Activated B cell treated with CpG ODN at 0.5 μM for 24 hours (primary cell): ENCODE results near the gene NHS. TPM values are rescaled to one million over a fixed set of nuclear protein-coding genes. Genes with fewer than 3 reads are reported as not detected.

Experiments used
- ATAC-seq: fragments of 200-7000 bp; cut with Tn5 transposase; one replicate; pipeline ENCODE4 v1.10.0; 2021; ENCODE audit warnings: low read depth, mild to moderate bottlenecking, moderate library complexity
- CTCF ChIA-PET: fragments of 350-600 bp; sonication (Branson Sonifier 250); formaldehyde crosslinking; loops from one replicate; lab custom pipeline; 2021; ENCODE audit warnings: antibody characterized with exemption; lab: Charles Lee
- POLR2A ChIA-PET: fragments of 350-600 bp; sonication (Branson Sonifier 250); formaldehyde crosslinking; loops from one replicate; lab custom pipeline; 2021; ENCODE audit warnings: antibody characterized with exemption; lab: Charles Lee
- DNase-seq: peaks from one replicate; pipeline ENCODE4 v3.0.0; 2022
- H3K27ac Mint-ChIP-seq: one replicate; pipeline ENCODE4 v1.8.0; 2020; ENCODE audit warnings: mixed read lengths
- H3K27me3 Mint-ChIP-seq: one replicate; pipeline ENCODE4 v1.8.0; 2021; ENCODE audit warnings: mixed read lengths
- H3K36me3 Mint-ChIP-seq: one replicate; pipeline ENCODE4 v1.8.0; 2021; ENCODE audit warnings: low read depth, mixed read lengths
- H3K4me1 Mint-ChIP-seq: one replicate; pipeline ENCODE4 v1.8.0; 2021; ENCODE audit warnings: mixed read lengths
- H3K4me3 Mint-ChIP-seq: one replicate; pipeline ENCODE4 v1.8.0; 2020; ENCODE audit warnings: mild to moderate bottlenecking, mixed read lengths
- H3K9me3 Mint-ChIP-seq: one replicate; pipeline ENCODE4 v1.8.0; 2020; ENCODE audit warnings: mixed read lengths
- intact Hi-C: fragments of 100-400 bp; cut with micrococcal nuclease; formaldehyde crosslinking; loops from one replicate; pipeline ENCODE4 v1.15.1; 2024
- total RNA-seq: library from RNA; stranded (reverse); gene quantifications from 2 replicates; pipeline ENCODE4 v1.2.3, GENCODE V29; 2022
- TF ChIP-seq, protein P1 (sequence below): fragments of 200-600 bp; IDR thresholded peaks from one replicate; pipeline ENCODE4 v1.8.0; 2022; ENCODE audit warnings: antibody characterized with exemption, mild to moderate bottlenecking

The NHS gene
- total RNA-seq, 1 donor from 2014 or later = not detected

DNA sequence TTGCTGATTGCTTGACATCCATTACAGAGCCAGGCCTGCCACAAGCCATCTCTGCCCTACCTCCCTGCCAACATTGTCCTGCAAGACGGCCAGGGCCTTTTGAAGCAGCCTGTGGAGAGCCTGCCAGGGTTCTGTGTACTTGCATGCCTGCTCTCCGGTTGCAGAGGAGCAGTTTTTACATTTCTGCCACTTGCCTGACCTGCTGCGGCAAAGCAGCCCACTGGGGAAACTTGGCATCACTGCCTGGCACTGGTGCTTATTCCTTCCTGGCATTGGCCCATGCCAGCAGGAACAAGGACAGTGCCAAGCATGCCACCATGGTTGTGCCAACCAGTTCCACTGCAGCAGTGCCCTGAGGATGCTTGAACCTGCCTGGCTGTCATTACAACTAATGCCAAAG is 167.1 kb downstream of the NHS start:
- TF ChIP-seq, protein P1, sequence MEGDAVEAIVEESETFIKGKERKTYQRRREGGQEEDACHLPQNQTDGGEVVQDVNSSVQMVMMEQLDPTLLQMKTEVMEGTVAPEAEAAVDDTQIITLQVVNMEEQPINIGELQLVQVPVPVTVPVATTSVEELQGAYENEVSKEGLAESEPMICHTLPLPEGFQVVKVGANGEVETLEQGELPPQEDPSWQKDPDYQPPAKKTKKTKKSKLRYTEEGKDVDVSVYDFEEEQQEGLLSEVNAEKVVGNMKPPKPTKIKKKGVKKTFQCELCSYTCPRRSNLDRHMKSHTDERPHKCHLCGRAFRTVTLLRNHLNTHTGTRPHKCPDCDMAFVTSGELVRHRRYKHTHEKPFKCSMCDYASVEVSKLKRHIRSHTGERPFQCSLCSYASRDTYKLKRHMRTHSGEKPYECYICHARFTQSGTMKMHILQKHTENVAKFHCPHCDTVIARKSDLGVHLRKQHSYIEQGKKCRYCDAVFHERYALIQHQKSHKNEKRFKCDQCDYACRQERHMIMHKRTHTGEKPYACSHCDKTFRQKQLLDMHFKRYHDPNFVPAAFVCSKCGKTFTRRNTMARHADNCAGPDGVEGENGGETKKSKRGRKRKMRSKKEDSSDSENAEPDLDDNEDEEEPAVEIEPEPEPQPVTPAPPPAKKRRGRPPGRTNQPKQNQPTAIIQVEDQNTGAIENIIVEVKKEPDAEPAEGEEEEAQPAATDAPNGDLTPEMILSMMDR = no peak
- no peak overlapping the region for H3K27ac Mint-ChIP-seq
- no peaks in the 10 kb centered on the region for H3K4me1 Mint-ChIP-seq
- H3K9me3 Mint-ChIP-seq = no peaks in the 10 kb centered on the region
- no peaks in the 10 kb centered on the region for H3K27me3 Mint-ChIP-seq
- no peak overlapping the region for H3K4me3 Mint-ChIP-seq
- POLR2A ChIA-PET = no interaction called here
- H3K36me3 Mint-ChIP-seq = no peaks in the 10 kb centered on the region
- DNase-seq (no peak), ATAC-seq (no peak)
- intact Hi-C loops = no loop called here
- CTCF ChIA-PET = no interaction called here

DNA sequence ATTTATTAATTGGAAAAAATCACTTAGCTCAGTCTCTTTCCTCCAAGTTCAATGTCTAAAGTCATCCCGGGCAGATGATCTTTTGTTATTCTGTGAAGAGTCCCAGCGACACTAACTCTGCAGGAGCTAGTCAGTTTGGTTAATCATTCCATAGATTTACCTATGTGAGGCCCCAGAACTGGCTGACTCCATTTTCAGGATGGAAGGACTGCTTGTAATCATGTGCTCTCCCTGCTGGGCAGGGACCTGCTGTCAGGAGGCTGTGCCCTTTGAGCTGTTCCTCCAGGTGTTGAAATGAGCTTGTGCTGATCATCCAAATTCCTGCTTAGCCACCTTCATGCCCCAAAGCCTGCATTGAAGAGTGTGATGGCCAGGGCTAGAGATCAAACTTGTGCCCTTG is 169.8 kb downstream of the NHS start:
- Mint-ChIP-seq H3K27me3 (no peaks in the 10 kb centered on the region), H3K36me3 (no peaks in the 10 kb centered on the region), H3K4me3 (no peak overlapping the region), H3K27ac (no peak overlapping the region), H3K4me1 (no peaks in the 10 kb centered on the region), H3K9me3 (no peaks in the 10 kb centered on the region)
- ChIA-PET POLR2A (no interaction called here), CTCF (no interaction called here)
- intact Hi-C loops = no loop called here
- no peak for DNase-seq
- TF ChIP-seq, protein P1 = no peak
- no peak for ATAC-seq

DNA sequence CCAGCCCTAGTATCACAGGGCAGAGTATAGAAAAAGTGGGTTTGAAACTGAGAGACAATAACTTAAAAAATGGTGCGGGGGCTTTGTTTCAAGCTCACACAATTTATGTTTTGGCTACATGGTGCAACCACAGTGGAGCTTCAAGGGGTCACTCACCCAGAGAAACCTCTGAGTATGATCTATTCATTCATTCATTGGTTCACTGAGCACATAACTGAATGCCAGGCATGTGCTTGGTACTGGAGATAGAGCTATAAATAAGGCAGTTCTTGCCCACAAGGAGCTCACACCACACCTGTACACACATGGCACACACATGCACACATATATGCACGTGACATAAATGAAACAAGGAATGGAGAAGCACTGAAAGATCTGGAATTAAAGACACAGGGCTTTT is 171.4 kb downstream of the NHS start:
- ChIA-PET CTCF (no interaction called here), POLR2A (no interaction called here)
- Mint-ChIP-seq H3K36me3 (no peaks in the 10 kb centered on the region), H3K27ac (no peak overlapping the region), H3K9me3 (no peaks in the 10 kb centered on the region), H3K4me1 (no peaks in the 10 kb centered on the region), H3K27me3 (no peaks in the 10 kb centered on the region), H3K4me3 (no peak overlapping the region)
- TF ChIP-seq, protein P1 = no peak
- DNase-seq = no peak
- ATAC-seq = no peak
- intact Hi-C loops = no loop called here

DNA sequence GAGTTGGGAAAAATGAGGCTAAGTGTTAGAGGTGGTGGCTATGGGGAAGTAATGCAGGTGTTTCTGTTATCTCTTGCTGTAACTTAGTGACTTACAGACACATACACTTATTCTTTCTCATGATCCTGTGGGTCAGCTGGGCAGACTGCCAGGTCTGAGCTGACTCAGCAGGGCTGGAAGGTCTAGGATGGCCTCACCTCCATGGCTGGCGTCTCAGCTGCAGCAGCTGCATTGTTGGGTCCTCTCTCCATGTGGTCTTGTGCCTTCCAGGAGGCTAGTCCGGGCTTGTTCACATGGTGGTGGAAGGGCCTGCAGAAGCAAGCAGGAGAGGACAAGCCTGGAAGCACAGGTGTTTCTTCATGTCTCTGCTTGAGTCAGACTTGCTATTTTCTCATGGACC is 172.7 kb downstream of the NHS start:
- no peak for DNase-seq
- intact Hi-C loops = no loop called here
- no peaks in the 10 kb centered on the region for H3K4me1 Mint-ChIP-seq
- POLR2A ChIA-PET = no interaction called here
- no peak for ATAC-seq
- no peaks in the 10 kb centered on the region for H3K36me3 Mint-ChIP-seq
- no peaks in the 10 kb centered on the region for H3K27me3 Mint-ChIP-seq
- H3K4me3 Mint-ChIP-seq = no peak overlapping the region
- H3K9me3 Mint-ChIP-seq = no peaks in the 10 kb centered on the region
- no peak overlapping the region for H3K27ac Mint-ChIP-seq
- TF ChIP-seq, protein P1 = no peak
- CTCF ChIA-PET = no interaction called here

DNA sequence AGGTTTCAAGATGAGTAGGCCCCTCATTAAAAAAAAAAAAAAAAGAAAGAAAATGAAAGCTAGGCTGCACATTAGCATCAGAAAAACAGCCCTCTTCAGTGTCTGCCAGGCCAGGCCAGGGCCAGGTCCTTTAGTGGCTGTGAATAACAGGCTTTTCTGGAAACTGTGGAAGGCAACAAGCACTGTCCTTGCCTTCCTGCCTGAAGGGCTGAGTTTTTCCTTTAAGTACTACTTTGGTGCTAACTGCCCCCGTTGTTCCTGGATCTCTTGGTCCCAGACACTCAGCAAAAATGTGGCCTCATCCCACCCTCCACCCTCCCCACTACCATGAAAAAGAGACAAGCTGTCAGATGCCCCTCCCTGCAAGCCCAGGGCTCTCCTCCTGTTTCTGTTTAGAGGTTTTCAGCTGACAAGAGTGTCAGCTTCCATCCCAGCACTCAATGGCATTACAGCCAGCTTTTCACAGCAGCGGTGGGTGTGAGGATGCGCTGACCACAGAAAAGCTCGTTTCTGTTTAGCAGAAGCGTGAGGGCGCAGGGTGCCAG is 174.2 kb downstream of the NHS start:
- Mint-ChIP-seq H3K4me3 (no peak overlapping the region), H3K36me3 (no peaks in the 10 kb centered on the region), H3K27me3 (no peaks in the 10 kb centered on the region), H3K9me3 (no peaks in the 10 kb centered on the region), H3K4me1 (no peaks in the 10 kb centered on the region), H3K27ac (no peak overlapping the region)
- ChIA-PET CTCF (no interaction called here), POLR2A (no interaction called here)
- no peak for DNase-seq
- intact Hi-C loops = no loop called here
- TF ChIP-seq, protein P1 = no peak
- ATAC-seq = no peak
